LoVo (cell line): ENCODE measurements around the gene PBX4.
A peak's percentile ranks its signal among the peaks of the same experiment; 100 is the strongest.
"Not testable (repeated sequence)": the region's sequence is repeated elsewhere in the genome, so short reads cannot be mapped to it uniquely, and the experiment has no call there.

Experiments
- DNase-seq: peaks from one replicate; pipeline ENCODE4 v3.0.0-alpha.2; 2016; ENCODE audit warnings: low spot score

PBX4 gene, protein sequence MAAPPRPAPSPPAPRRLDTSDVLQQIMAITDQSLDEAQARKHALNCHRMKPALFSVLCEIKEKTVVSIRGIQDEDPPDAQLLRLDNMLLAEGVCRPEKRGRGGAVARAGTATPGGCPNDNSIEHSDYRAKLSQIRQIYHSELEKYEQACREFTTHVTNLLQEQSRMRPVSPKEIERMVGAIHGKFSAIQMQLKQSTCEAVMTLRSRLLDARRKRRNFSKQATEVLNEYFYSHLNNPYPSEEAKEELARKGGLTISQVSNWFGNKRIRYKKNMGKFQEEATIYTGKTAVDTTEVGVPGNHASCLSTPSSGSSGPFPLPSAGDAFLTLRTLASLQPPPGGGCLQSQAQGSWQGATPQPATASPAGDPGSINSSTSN

DNA sequence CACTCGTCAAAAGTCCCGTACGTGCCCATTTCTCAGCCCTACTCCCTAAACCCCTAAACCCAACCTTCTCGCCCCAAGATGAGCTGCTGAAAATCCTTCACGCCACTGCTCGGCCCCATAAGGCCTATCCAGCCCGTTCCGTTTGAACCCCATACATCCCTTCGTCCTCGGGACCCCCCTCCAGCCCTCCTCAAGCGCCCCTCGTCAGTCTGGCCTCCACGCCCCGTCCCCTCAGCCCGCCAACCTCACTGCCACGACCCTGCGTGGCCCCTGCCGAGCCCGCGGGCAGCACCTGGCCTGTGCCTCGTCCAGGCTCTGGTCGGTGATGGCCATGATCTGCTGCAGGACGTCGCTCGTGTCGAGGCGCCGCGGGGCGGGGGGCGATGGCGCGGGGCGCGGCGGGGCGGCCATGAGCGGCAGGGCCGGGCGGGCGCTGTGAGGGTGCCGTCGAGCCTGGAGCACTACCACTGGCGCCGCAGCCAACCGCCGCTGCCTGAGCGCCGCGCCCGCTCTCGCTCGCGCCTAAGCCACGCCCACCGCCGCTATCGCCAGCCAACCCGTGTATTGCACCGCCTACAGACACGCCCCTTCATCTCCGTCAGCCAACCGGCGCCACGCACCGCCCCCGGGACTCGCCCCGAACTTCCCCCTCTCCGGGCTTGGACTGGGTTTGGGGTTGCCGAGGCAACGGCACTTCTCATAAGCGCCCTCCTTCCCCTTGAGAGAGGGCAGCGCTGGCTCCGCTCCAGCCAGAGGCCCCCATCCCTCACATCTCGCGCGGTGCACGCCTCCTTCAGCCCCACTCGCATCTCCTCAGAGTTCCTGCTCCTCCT is at the start of gene PBX4:
Gene PBX4 (minus strand): TSS at position 469 of the 833 bp plus-strand sequence. CDS start 58 bp downstream, at position 411.
- peak; percentile 98 for DNase-seq

DNA sequence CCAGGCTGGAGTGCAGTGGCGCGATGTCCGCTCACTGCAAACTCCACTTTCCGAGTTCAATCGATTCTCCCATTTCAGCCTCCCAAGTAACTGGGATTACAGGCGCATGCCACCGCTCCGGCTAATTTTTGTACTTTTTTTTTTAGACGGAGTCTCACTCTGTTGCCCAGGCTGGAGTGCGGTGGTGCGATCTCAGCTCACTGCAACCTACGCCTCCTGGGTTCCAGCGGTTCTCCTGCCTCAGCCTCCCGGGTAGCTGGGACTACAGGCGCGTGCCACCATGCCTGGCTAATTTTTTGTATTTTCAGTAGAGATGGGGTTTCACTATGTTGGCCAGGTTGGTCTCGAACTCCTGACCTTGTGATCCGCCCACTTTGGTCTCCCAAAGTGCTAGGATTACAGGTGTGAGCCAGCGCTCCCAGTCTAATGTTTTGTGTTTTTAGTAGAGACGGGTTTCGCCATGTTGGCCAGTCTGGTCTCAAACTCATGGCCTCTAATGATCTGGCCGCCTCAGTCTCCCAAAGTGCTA is 47.0 kb upstream of the PBX4 start:
- not testable (repeated sequence) for DNase-seq

DNA sequence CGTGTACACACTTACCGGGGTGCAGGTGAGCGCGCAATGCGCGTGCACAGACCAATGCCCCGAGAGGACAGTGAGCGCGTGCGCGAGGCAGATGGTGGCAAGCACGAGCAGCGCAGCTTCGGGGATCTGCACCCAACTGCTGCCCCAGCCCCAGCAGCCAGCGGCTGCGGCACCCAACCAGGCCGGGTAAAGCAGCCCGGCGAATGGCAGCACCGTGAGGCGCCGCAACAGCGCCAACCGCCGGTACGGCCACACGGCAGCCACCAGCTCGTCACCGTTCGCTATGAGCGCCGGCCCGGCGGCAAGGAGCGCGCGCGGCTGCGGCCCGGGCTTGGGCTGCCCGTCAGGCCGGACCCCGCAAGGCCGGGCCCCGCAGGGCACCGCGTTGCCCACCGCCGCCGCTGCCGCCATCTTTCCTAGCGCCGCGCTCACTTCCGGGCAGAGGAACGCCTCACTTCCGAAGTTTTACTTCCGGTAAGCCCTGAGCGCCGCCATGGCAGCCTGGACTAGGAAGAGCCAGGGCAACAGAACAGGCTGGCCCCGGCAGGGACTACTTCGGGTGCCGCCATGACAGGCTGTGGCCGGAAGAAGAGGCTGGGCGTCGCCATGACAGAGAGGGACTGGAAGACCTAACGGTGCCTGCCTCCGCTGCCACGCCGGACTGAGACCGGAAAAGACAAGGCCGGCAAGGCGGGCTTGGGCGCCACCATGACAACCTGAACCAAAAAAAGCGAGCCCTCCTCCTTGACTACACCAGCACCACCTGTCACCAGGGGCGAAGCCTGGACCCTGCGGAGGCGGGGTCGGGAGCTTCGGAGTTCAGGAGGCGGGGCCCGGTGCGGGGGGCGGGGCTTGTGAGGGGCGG is 45.0 kb upstream of the PBX4 start, which contains the start of gene ATP13A1:
Gene ATP13A1 (minus strand): TSS at position 421 of the 865 bp plus-strand sequence. CDS start 10 bp downstream, at position 411.
- DNase-seq: peak; percentile 98

DNA sequence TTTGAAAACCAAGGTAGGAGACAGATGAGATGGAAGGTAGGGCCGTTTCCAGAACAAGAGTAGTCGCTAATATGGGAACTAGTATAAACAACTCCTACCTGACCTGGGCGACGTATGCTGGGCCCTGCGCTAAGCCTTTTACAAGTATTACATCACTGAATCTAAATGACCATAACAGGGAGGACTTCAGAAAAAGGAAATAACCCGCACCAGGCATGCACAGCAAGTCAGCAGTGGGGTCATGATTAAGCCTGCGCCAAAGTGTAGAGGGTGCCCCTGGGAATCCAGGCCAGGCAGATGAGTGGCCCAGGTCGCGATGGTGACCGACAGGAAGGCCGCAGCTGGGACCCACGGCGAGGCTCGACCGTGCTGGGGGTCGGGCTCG is 44.4 kb upstream of the PBX4 start:
- DNase-seq: no peak

DNA sequence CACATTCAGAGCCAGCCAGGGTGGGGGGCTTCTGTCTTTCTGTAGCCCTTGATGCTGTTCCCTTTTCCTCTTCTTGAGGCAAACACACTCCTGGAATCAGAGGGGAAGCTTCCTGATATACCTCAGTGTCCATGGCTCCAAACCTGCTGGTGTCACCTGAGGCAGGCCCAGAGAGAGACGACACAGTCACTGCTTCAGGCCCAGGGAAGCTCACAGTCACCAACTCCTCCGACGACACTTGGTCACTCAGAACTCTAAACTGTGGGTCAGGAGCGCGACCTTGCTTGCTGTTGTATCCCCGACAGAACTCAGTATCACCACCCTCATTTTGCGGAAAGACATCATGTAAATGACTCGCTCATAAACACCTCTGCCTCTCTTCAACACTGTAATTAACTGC is 43.9 kb upstream of the PBX4 start:
- no peak for DNase-seq

DNA sequence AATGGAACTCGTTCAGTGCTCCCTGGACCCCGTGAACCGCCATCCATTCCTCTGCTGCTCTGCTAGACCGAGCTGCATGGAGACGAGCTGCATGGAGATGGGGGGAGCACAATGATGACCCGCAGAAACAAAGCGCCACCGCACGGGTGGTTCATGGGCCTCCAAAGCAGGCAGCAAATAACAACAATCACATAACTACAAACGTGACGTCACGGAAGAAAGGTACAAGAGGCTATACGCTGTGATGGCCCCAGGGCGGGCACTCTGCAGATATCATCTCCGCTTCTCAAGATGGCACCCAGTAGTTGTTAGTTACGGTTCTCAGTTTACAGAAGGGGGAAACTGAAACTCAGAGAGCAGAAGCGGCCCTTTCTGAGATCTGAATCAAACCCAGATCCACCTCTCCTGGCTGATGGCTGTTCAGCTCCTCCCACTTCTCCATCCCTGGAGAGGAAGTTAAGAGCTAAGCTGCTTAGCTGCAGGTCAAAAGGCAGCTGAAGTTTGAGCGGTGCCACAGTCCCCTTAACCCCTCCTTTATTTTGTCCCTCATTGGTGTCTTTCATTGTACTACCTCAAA is 43.3 kb upstream of the PBX4 start:
- no peak for DNase-seq

DNA sequence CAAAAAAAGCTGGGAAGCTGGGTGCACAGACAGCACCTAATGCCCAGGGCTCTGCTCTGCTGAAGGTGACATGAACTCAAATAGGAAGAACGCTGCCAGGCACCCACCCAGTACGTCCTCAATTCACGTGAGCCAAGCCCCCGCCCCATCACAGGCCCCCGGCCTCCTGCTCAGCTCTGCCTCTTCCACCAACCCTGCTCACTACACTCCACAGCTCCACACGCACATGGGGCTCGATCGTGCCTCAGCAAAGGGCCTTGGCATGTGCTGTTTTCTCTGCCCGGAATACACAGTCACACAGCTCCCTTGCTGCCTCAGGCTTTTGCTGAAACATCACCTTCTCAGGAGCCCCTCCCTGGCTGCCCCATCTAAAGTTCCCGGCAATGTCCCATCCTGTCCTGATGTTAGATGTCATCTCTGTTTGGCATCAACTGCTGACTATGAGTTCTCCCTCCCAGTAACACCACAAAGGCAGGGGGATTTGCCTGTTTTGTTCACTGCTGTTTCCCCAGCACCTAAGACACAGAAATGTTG is 42.7 kb upstream of the PBX4 start:
- no peak for DNase-seq

DNA sequence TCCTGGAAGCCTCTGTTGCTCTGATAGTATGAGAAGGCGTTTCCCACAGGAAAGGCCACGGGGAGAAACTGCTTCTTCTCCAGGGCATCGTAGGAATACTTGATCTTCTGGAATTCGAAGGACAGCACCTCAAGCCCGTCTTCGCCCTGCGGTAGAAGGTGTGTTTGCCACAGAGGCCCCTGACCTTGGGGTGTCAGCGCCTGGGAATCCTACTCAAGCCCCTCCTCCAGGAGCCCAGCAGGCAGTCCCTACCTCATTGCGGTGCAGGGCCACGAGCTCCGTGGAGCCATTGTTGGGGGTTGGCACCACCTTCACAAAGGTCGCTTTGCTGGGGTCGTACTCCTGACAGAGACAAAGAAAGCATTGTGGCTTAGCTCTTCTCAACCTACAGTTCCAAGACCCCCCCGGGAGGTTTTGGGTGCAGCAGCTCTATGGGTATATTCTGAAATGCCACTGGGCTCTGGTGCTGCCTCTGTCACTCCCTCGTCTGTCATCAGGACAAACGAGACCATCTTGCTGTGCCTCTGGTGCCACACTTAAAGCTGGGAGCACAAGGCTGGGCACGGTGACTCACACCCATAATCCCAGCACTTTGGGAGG is 41.3 kb upstream of the PBX4 start:
- DNase-seq: no peak

DNA sequence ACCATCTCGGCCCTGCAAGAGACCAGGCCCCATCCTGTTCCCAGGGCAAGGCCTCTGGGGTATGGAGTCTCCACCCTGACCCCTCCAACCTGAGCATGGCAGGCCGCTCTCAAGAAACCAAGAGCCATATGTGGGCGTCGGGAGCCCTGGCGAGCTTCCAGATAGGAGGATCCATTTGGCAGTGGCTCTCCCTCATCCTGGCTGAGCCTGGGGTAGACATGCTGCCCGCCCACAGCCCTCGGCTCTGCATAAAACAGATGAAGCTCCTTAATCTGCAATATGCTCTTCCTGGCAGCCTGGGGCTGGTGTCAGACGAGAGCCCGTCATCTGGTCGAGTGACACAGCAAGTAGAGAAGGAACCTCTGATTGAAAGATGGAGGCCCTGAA is 38.9 kb upstream of the PBX4 start:
- DNase-seq: no peak

DNA sequence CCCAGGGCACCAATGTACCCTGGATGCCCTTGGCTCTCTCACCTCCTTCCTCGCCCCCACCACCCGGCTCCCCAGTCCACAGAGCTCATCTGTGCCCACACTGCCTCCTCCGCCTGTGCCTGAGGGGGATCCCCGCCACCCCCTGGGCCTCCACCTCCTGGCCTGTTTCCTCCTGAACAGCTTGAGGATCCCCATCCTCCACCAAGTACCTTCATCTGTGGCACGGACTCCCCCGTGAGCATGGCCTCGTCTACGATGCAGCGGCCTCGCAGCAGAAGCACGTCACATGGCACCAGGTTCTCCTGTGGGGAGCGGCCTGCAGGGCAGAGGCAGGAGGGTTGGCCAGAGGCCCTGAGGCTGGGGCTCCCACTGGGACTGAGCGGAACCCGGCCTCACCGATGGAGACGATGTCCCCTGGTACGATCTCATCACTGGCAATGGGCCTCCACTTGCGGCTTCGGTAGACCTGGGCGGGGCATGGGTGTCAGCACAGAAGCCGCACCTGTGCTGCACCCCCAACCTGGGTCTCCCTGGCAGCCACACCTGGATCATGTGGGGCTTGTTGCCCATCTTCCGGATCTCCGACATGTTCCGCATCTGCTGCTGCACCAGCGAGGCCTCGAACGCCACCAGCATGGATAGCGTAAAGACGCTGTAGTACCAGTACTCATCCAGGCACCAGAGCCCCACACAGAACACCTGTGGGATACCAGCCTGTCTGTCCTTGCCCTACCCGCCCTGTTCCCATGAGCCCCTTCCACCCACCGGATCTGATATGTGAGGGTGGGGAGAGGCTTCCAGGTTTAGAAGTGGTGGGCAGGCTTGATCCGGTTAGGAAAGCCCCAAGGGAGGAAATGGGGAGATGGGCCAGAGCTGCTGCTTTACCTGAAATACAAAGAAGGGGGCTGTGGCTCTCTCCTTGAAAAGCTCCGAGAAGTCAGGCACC is 38.2 kb upstream of the PBX4 start:
- no peak for DNase-seq

DNA sequence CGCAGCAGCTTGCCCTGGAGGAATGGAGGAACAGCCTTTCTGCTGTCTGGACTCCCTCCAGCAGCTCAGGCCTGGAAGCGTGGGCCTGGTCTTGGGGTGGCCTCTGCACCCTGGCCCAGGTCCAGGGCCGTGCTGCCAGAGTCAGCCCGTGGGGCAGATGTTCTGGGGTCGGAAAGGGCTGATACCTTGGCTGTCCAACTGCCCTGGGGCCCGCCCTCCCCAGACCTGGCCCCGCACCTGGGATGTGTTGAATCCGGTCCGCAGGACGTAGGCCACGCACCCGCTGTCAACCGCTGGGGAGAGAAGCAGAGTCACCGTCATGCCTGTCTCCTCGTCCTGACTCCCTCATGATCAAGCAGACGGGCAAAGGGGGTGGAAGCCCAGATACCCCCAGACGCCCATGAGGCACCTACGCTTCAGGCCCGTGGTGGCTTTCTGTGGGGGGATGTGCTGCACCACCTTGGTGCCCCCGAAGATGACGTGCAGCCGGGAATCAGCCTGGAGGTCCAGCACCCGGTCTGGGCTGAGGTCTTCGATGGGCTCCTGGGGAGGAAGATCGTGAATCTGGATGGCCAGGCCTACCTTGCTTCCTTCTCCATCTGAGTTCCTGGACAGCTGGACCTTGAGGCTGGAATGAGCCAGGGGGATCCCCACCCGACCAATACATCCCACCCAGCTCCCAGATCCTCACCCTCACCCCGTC is 37.3 kb upstream of the PBX4 start:
- DNase-seq: no peak

DNA sequence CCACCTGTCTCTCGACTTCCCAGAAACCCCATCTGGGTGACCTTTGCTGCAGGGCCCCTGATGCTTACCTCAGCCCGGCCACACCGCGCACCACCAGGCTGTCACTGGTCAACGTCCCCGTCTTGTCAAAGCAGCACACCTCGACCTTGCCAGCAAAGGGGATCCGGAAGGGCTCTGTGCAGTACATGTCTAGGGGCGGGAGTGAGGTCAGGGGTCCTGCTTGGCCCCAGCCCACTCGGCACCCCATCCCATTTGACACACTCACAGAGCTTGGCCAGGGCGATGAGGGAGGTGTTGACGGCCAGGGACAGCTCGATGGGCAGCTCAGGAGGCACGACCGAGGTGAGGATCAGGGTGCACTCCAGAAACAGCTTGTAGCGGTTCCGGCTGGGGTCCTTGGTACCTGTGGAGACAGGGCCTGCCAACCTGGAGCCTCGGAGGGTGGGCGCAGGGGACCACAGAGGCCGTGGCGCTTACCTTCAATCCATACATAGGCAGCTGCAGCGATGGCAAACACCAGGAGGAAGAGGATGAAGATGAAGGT is 36.6 kb upstream of the PBX4 start:
- DNase-seq: no peak

DNA sequence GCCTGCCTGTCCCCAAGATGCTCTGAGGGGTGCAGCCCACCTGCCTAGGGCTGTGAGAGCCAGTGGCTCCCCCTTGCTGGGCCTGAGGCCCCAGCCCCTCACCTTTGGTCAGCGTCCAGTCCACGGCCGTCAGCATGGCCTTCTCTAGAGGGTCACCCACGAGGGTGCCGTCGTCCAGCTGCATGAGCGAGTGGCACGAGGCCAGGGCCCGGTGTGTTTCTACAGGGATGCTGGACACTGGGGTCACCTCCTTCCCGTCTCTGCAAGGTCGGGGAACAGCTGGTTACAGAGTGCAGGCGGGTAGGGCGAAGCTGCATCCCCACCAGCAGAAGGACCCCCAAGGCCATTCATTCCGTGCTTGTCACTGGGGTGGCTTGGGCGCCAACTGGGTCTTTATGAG is 36.0 kb upstream of the PBX4 start:
- DNase-seq: no peak

DNA sequence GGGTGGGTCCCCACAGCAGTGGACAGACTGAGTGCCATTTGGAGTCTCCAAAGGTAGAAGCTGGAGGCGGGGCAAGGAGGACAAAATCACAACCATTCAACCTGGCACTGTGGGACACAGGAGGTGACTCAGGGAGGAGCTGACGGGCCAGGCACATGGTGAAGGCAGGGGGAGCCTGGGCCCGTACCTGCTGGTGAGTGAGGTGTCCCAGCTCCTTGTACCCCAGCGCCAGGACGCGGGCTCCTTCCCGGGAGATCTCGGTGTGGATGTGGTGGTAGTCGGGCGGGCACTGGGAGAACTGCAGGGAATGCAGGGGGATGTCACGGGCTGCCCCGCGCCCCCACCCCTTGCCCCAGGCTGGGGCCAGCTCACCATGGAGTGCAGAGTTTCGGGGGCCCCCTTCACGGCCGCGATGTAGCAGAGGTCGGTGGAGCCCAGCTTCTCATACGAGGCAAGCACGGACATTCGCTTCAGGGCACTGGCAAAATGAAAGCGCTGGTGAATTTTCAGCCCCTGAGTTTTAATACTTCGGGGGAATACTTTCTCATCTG is 35.2 kb upstream of the PBX4 start:
- DNase-seq: no peak

DNA sequence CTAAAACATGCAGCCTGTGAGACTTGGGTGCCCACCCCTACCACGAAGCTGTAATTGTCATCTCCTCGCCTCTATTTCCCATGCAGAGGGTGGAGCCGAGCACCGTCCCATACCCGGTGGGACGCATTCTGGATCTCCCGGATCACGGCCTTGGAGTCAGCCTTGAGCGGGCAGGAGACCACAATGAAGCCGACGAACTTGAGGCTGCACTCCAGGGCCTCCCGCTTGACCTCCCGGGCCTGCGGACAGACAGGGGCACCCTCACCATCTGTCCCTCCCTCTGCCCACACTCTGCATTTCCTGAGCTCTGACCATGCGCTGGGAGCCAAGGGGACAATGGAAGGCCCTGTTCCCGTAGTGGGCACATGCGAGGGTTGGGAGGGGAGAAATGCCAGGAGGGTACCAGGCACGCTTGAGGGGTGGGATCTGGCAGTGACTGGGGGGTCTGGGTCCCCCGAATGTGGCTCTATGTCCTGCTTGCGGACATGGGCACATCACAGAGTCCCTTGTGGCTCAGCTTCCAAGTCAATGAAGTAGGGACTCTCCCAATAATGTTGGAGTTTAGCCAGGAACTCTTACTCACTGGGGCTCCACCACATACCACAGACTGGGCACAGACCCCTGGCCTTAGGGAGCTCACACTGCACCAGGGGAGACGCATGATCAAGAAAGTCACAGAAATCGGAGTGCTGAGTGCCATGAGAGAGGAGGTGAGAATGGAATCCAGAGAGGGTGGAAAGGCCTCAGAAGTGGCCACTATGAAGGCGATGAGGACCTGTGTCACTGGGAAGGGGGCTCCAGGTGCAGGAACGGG is 34.2 kb upstream of the PBX4 start:
- no peak for DNase-seq

DNA sequence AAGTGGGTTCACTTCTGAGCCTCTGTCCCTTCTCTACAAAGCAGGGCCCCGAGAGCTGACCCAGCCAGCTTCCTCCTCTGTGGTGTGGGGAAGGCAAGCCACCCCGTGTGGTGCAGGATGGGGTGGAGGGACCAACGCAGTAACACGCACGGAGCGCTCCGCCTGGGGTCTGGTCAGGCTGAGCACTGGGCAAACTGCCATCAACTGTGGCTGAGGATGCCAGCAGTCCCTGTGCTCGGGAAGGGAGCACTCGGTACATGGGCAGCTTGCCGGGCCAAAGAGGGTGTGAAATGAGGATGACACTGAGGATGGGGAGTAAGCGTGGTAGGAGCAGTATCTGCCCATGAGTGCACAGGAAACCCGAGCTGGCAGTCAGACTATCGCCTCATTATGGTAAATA is 32.6 kb upstream of the PBX4 start:
- no peak for DNase-seq

DNA sequence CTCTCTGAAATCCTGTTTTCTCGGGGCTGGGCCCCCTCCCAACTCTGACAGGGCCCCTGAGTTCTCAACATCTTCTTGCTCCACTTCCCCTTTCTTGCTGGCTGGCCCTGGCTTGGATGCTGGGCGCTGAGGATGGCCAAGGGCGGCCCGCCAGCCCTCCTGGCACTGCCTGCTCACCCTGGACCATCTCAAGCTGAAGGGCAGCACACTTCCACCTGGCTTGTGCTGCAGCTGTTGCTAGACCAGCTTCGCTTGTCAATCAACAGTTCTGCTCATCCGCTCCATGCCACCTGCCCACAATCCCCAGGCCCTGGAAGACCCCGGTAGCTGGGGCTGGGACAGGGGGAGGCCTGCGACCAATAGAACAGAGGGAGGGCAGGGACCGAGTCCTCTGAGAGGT is 31.8 kb upstream of the PBX4 start:
- DNase-seq: no peak

DNA sequence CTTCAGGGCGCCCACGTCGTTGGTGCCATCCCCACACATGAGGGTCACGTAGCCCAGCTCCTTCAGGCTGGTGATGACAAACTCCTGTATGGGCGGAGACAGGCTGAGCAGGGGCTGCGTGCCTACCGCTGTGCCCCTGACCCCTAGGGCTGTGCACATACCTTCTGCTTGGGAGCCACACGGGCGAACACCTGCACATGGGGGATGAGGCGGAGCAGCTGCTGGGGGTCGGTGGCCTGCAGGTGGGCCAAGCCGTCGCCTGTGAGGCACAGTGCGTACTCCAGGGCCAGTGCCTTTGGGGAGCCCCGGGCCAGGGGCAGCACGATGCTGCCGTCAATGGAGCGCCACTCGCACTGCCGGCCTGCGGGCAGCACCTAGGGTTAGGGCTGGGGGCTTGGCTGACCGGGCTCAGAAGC is 31.1 kb upstream of the PBX4 start:
- DNase-seq: no peak
